Left cardiac atrium (tissue), 2 donors: ENCODE measurements around the gene PYGO2. TPM values are rescaled to one million over a fixed set of nuclear protein-coding genes. Genes with fewer than 3 reads are reported as not detected.

Experiments used
- microRNA-seq, 2 donors: library from miRNA; unstranded; fragments of <30 nt; microRNA quantifications; one replicate each; pipeline ENCODE4 v1.2.0, GENCODE V29; 2020
- total RNA-seq, 2 donors: library from RNA; stranded (reverse); fragmentation: NEBNext Ultra II Directional; extraction: Animal tissue kit (Norgen Biotek cat#: 25700); gene quantifications; one replicate each; pipeline ENCODE4 v1.2.1, GENCODE V29; 2021
- donor health status: DM: no; HTN: yes; CAD: no; lungs with severe emphysema.
- donor health status: DM: yes; HTN: yes; CAD: no.

The PYGO2 gene
- total RNA-seq, 2 donors from 2014 or later, result 15.3 to 15.8 TPM

Small RNA genes lying within 50 kb of the gene (microRNA-seq; reads per million reads assigned to microRNA genes)
- gene MIR4258, result 0 reads per million in 2 donors

Other genes with a start within 250 kb of the PYGO2 start
- 1 to 10 TPM; 3.2 to 4.6 TPM for gene KCNN3, start 91.5 kb downstream of the PYGO2 start, total RNA-seq
- 10 to 100 TPM; 55.9 to 63.7 TPM for gene PMVK, start 25.1 kb downstream of the PYGO2 start, total RNA-seq
- gene PBXIP1, start 5.7 kb downstream of the PYGO2 start, total RNA-seq, result 10 to 100 TPM; 58.8 to 69.7 TPM
- gene SHC1, start 9.0 kb upstream of the PYGO2 start, total RNA-seq, result 100 to 1,000 TPM in 1 of 2 donors, 10 to 100 TPM in 1; 88.7 to 102 TPM
- gene CKS1B, start 12.9 kb upstream of the PYGO2 start, total RNA-seq, result 10 to 100 TPM; 26.9 to 33.8 TPM
- gene FLAD1, start 21.6 kb upstream of the PYGO2 start, total RNA-seq, result 10 to 100 TPM; 25.9 to 30.8 TPM
- gene LENEP, start 31.8 kb upstream of the PYGO2 start, total RNA-seq, result not detected
- 10 to 100 TPM; 49.6 to 52.6 TPM for gene ZBTB7B, start 41.0 kb upstream of the PYGO2 start, total RNA-seq
- under 1 TPM in 1 of 2 donors, not detected in 1; 0.59 TPM for gene DCST2, start 72.0 kb upstream of the PYGO2 start, total RNA-seq
- not detected for gene DCST1, start 72.0 kb upstream of the PYGO2 start, total RNA-seq
- 100 to 1,000 TPM; 108 to 142 TPM for gene ADAM15, start 89.5 kb upstream of the PYGO2 start, total RNA-seq
- 1 to 10 TPM; 2.5 to 2.7 TPM for gene EFNA4, start 102.0 kb upstream of the PYGO2 start, total RNA-seq
- 1 to 10 TPM; 1.1 to 1.4 TPM for gene EFNA3, start 117.1 kb upstream of the PYGO2 start, total RNA-seq
- 10 to 100 TPM; 33.3 to 39.1 TPM for gene EFNA1, start 166.1 kb upstream of the PYGO2 start, total RNA-seq
- gene SLC50A1, start 174.1 kb upstream of the PYGO2 start, total RNA-seq, result 10 to 100 TPM; 12.2 to 13.0 TPM
- 10 to 100 TPM; 65.8 to 78.6 TPM for gene DPM3, start 178.7 kb upstream of the PYGO2 start, total RNA-seq
- gene KRTCAP2, start 211.5 kb upstream of the PYGO2 start, total RNA-seq, result 100 to 1,000 TPM; 143 to 156 TPM
- under 1 TPM; 0.15 to 0.21 TPM for gene TRIM46, start 212.1 kb upstream of the PYGO2 start, total RNA-seq
- gene THBS3, start 246.1 kb upstream of the PYGO2 start, total RNA-seq, result 10 to 100 TPM; 17.9 to 18.6 TPM
- gene MTX1, start 246.9 kb upstream of the PYGO2 start, total RNA-seq, result 10 to 100 TPM; 19.7 to 25.5 TPM